CD4-positive, alpha-beta T cell treated with Interferon gamma for 1 hour (primary cell): ENCODE measurements around the gene COPZ2.
"Not testable (repeated sequence)": the region's sequence is repeated elsewhere in the genome, so short reads cannot be mapped to it uniquely, and the experiment has no call there.

Source experiments
- DNase-seq: peaks from one replicate; pipeline ENCODE4 v3.0.0-alpha.2; 2020

COPZ2 gene

GRCh38 chr17:48055531-48056245 lies 18.1 kb upstream of the COPZ2 start:
- DNase-seq: no peak

- DNase-seq: no peak
Measured at GRCh38 chr17:48054238-48055185, 16.9 kb upstream of the COPZ2 start.

GRCh38 chr17:48053758-48054237 lies 16.2 kb upstream of the COPZ2 start:
- DNase-seq: no peak

- DNase-seq: no peak
Measured at GRCh38 chr17:48052956-48053757, 15.6 kb upstream of the COPZ2 start.

- DNase-seq: no peak
Measured at GRCh38 chr17:48051706-48052486, 14.3 kb upstream of the COPZ2 start.

GRCh38 chr17:48051283-48051682 lies 13.7 kb upstream of the COPZ2 start:
- no peak for DNase-seq

- DNase-seq: no peak
Measured at GRCh38 chr17:48048384-48049126, 11.0 kb upstream of the COPZ2 start.

GRCh38 chr17:48047741-48048383 lies 10.3 kb upstream of the COPZ2 start, which contains the start of gene NFE2L1:
TSS of gene NFE2L1 (plus strand) at chr17:48048359. CDS start at chr17:48051119, 2,760 bp downstream.
- DNase-seq: peak; percentile 98

GRCh38 chr17:48047113-48047740 lies 9.6 kb upstream of the COPZ2 start:
- no peak for DNase-seq

GRCh38 chr17:48046296-48046695 lies 8.7 kb upstream of the COPZ2 start:
- DNase-seq: no peak

- DNase-seq: no peak
Measured at GRCh38 chr17:48045316-48046001, 7.9 kb upstream of the COPZ2 start.

GRCh38 chr17:48044851-48045250 lies 7.3 kb upstream of the COPZ2 start:
- no peak for DNase-seq

- no peak for DNase-seq
Measured at GRCh38 chr17:48043176-48043575, 5.6 kb upstream of the COPZ2 start.

GRCh38 chr17:48038687-48039086 lies 1.1 kb upstream of the COPZ2 start:
- DNase-seq: no peak

- DNase-seq: no peak
Measured at GRCh38 chr17:48037838-48038323, 284 bp upstream of the COPZ2 start.

- DNase-seq: no peak
Measured at GRCh38 chr17:48036693-48037035, 933 bp downstream of the COPZ2 start.

GRCh38 chr17:48034734-48035133 lies 2.9 kb downstream of the COPZ2 start:
- DNase-seq: not testable (repeated sequence)

- DNase-seq: no peak
Measured at GRCh38 chr17:48031966-48032365, 5.6 kb downstream of the COPZ2 start.

GRCh38 chr17:48030531-48030930 lies 7.1 kb downstream of the COPZ2 start:
- DNase-seq: no peak

GRCh38 chr17:48028736-48029135 lies 8.9 kb downstream of the COPZ2 start:
- no peak for DNase-seq
